Activated CD8-positive, alpha-beta T cell treated with anti-CD3 and anti-CD28 coated beads for 36 hours (primary cell): ENCODE data around the gene STOML1. TPM values are rescaled to one million over a fixed set of nuclear protein-coding genes. Genes with fewer than 3 reads are reported as not detected.
A peak's percentile ranks its signal among the peaks of the same experiment; 100 is the strongest.

Experiments
- ATAC-seq: fragments of 200-7000 bp; cut with Tn5 transposase; one replicate; pipeline ENCODE4 v1.10.0; 2021; ENCODE audit warnings: mild to moderate bottlenecking, moderate library complexity
- CTCF ChIA-PET: fragments of 350-600 bp; sonication (Branson Sonifier 250); formaldehyde crosslinking; loops from one replicate; lab custom pipeline; 2021; ENCODE audit warnings: antibody characterized with exemption; lab: Charles Lee
- POLR2A ChIA-PET: fragments of 350-600 bp; sonication (Branson Sonifier 250); formaldehyde crosslinking; loops from one replicate; lab custom pipeline; 2021; ENCODE audit warnings: antibody characterized with exemption; lab: Charles Lee
- DNase-seq: peaks from one replicate; pipeline ENCODE4 v3.0.0-alpha.2; 2020
- H3K27ac Mint-ChIP-seq: one replicate; pipeline ENCODE4 v1.8.0; 2021; ENCODE audit warnings: mild to moderate bottlenecking, mixed read lengths
- H3K27me3 Mint-ChIP-seq: one replicate; pipeline ENCODE4 v1.8.0; 2021; ENCODE audit warnings: mixed read lengths
- H3K36me3 Mint-ChIP-seq: one replicate; pipeline ENCODE4 v1.8.0; 2021; ENCODE audit warnings: low read depth, mixed read lengths
- H3K4me1 Mint-ChIP-seq: one replicate; pipeline ENCODE4 v1.8.0; 2021; ENCODE audit warnings: low read depth, mixed read lengths
- H3K4me3 Mint-ChIP-seq: one replicate; pipeline ENCODE4 v1.8.0; 2021; ENCODE audit warnings: mild to moderate bottlenecking, moderate library complexity, mixed read lengths
- H3K9me3 Mint-ChIP-seq: one replicate; pipeline ENCODE4 v1.8.0; 2021; ENCODE audit warnings: mixed read lengths
- intact Hi-C: fragments of 100-400 bp; cut with micrococcal nuclease; formaldehyde crosslinking; loops from one replicate; pipeline ENCODE4 v1.10.0; 2022
- total RNA-seq, 2 experiments: library from RNA; stranded (reverse); gene quantifications; one replicate each; pipeline ENCODE4 v1.2.3, GENCODE V29; 2021
- TF ChIP-seq, protein P1 (sequence below): fragments of 200-600 bp; IDR thresholded peaks from one replicate; pipeline ENCODE4 v1.8.0; 2022; ENCODE audit warnings: antibody characterized with exemption, mild to moderate bottlenecking

The STOML1 gene
- total RNA-seq, 2 experiments from 2014 or later = 5.2 to 6.5 TPM

DNA sequence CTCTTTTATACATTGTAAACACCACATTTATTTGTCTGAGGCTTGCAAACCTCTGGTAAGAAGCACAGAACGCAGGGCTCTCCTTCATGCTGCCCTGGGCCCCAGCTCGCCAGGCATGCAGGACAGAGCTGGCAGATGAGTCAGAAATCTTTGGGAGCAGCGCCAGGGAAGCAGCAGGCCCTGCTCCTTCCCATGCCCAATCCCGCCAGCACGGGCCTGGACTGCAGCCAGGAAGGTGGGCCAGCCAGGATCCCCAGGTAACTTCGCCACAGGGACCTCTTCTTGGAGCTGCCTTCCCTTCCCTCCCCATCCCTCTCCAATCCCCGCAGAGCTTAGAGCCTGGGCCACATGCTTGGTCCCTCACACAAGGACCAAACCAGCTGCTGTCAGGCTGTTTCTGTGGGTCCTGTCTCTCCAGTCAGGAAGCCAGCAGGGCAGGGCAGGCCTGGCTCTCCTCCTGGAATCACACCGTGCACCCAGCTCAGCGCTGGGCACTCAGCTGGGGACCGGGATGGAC lies 8.8 kb downstream of the STOML1 start:
- TF ChIP-seq, protein P1, sequence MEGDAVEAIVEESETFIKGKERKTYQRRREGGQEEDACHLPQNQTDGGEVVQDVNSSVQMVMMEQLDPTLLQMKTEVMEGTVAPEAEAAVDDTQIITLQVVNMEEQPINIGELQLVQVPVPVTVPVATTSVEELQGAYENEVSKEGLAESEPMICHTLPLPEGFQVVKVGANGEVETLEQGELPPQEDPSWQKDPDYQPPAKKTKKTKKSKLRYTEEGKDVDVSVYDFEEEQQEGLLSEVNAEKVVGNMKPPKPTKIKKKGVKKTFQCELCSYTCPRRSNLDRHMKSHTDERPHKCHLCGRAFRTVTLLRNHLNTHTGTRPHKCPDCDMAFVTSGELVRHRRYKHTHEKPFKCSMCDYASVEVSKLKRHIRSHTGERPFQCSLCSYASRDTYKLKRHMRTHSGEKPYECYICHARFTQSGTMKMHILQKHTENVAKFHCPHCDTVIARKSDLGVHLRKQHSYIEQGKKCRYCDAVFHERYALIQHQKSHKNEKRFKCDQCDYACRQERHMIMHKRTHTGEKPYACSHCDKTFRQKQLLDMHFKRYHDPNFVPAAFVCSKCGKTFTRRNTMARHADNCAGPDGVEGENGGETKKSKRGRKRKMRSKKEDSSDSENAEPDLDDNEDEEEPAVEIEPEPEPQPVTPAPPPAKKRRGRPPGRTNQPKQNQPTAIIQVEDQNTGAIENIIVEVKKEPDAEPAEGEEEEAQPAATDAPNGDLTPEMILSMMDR = no peak
- Mint-ChIP-seq H3K27ac (no peak overlapping the region), H3K4me3 (no peak overlapping the region), H3K27me3 (no peaks in the 10 kb centered on the region), H3K36me3 (peaks cover 8% of the 10 kb centered on the region), H3K9me3 (no peaks in the 10 kb centered on the region), H3K4me1 (peaks cover 29% of the 10 kb centered on the region)
- DNase-seq (no peak), ATAC-seq (no peak)
- intact Hi-C loops = no loop called here
- ChIA-PET POLR2A (interaction anchor here (1.2 to 2.2 kb wide), 2 partner anchors 10 to 14 kb away, joined by 3 to 11 read pairs; partner anchors contain the start of gene PML), CTCF (interaction anchor here (1.4 kb wide), 1 partner anchor 10 kb away, joined by 11 read pairs; no protein-coding TSS in a partner anchor)

DNA sequence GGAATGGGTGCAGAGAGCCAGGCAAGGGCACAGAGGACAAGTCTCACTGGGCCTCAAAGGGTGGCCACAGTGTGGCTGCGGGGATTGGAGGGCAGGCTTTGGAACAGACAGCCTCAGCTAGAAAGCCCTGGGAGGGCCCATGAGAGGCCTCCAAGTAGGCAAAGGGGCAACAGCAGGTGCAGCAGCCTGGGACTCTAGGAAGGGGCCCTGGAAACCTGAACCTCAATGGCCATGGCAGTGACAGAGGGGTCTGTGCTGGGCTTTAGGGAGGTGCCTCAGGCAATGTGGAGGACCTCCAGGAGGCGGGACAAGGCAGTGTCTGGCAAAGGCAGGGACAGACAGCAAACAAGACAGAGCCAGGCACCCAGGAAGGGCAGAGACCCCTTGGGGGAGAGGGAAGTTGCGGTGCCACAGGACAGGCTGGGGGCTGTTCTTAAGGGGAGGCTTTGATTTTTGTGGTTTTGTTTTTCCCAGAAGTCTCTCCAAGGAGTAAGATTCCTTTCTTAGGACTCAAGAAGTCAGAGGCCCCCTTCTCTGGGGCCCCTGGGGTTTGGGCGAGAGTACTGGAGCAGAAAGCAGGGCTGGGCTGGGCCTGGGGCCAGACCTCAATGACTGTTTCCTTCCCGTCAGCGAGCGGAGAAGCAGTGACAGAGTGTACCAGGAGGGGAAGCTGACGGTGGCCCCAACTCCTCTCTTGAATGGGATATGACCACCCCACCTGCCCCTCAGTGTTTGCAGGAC lies 9.7 kb downstream of the STOML1 start:
- intact Hi-C loops = no loop called here

DNA sequence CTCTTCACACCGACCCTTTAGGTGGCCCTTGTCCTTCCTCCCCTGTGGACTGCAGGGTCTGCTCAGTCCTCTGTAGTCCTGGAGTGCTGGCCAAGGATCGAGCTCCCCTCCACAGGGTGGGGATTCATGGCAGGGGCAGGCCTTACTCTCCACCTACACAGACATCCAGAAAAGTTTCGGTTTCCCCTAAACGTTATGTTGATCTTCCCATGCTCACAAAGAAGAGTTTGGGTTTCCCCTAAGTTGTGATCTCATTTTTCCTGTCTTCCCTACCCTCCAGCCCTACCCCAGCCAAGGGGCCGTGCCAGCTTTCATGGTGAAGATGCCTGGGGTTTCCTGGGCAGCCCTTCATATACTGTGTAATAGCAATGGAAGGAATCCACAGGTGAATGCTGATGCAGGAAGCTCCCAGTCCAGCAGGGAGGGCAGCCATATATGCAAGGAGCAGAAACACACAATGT lies 10.3 kb downstream of the STOML1 start:
- Mint-ChIP-seq H3K4me3 (no peak overlapping the region), H3K27me3 (no peaks in the 10 kb centered on the region)
- intact Hi-C loops = no loop called here

More for the DNA sequence above, 9.7 kb downstream of the STOML1 start:
- ATAC-seq = peak; percentile 88
- Mint-ChIP-seq H3K36me3 (peaks cover 8% of the 10 kb centered on the region), H3K9me3 (no peaks in the 10 kb centered on the region), H3K4me1 (peaks cover 29% of the 10 kb centered on the region), H3K27ac (peak overlapping the region; percentile 87), H3K27me3 (no peaks in the 10 kb centered on the region), H3K4me3 (no peak overlapping the region)
- TF ChIP-seq, protein P1 = no peak
- POLR2A ChIA-PET = interaction anchor here (1.2 to 2.2 kb wide), 3 partner anchors 9 to 13 kb away, joined by 3 to 11 read pairs (median 4); partner anchors contain the start of gene PML
- DNase-seq = peak; percentile 70
- CTCF ChIA-PET = interaction anchor here (1.2 to 2.3 kb wide), 7 partner anchors 9 to 66 kb away, joined by 3 to 11 read pairs (median 5); no protein-coding TSS in a partner anchor

DNA sequence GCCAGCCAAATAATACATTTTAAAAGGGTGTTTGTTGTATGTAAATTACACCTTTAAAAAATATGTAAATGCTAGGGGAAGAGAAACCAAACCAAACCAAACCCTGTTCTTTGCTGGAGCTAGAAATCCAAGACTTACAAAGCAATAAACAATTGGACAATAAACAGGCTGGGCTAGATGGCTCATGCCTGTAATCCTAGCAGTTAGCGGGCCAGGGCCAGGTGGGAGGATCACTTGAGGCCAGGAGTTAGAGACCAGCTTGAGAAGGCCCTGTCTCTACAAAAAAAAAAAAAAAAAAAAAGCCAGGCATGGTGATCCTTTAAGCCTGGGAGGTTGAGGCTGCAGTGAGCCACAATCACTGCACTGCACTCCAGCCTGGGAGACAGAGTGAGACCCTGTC lies 12.5 kb downstream of the STOML1 start:
- POLR2A ChIA-PET = interaction anchor here (1.5 to 1.7 kb wide), 2 partner anchors 15 to 27 kb away, joined by 5 to 7 read pairs; partner anchors contain the start of gene PML
- H3K36me3 Mint-ChIP-seq = peaks cover 5% of the 10 kb centered on the region
- DNase-seq (no peak), ATAC-seq (no peak)
- peaks cover 41% of the 10 kb centered on the region for H3K4me1 Mint-ChIP-seq
- peaks cover 13% of the 10 kb centered on the region for H3K27me3 Mint-ChIP-seq
- CTCF ChIA-PET = interaction anchor here (1.2 kb wide), 1 partner anchor 70 kb away, joined by 3 read pairs; no protein-coding TSS in a partner anchor
- no peak overlapping the region for H3K4me3 Mint-ChIP-seq
- no peak overlapping the region for H3K27ac Mint-ChIP-seq
- H3K9me3 Mint-ChIP-seq = no peaks in the 10 kb centered on the region
- TF ChIP-seq, protein P1 = no peak
- intact Hi-C loops = loop anchor here (10.0 kb wide), 1 partner anchor 335 kb away; no protein-coding TSS in a partner anchor

More for the DNA sequence above, 10.3 kb downstream of the STOML1 start:
- POLR2A ChIA-PET = interaction anchor here (1.4 to 2.2 kb wide), 2 partner anchors 9 to 12 kb away, joined by 4 to 11 read pairs; partner anchors contain the start of gene PML
- CTCF ChIA-PET = interaction anchor here (1.2 to 2.3 kb wide), 6 partner anchors 9 to 66 kb away, joined by 3 to 6 read pairs (median 4); no protein-coding TSS in a partner anchor
- Mint-ChIP-seq H3K27ac (peak overlapping the region; percentile 87), H3K9me3 (no peaks in the 10 kb centered on the region), H3K36me3 (peaks cover 8% of the 10 kb centered on the region), H3K4me1 (peaks cover 29% of the 10 kb centered on the region)
- ATAC-seq (peak; percentile 14), DNase-seq (no peak)
- TF ChIP-seq, protein P1 = no peak
